Measurements from ENCODE around the gene ALDH16A1.

DNA sequence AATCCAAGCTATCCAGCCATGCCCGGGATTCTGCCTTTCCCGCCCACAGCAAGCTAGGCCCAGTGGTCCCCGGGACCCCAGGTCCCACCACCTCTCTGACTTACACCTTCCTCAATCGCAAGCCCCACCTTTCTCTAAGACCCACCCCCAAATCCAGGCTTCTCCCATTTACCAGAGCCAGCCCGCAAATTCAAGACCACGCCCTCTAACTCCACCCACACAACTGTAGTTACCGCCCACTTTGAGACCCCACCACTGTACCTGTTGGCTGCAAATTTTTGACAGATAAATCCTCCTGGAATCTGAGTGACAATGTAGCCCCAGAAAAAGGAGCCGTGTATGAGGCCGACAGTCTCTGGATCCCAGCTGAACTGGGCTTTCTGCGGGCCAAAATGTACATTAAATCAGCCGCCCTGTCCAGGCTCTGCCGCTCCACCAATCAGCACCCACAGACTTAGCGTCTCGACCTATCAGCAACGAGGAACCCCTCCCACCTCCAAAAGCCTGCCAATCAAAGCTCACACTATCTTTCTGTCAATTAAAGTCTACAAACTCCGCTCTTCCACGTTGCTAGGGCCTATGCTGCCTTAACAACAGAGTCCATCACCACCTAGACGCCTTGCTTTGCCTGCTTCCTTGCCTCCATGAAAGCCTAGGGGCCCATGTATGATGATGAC is 18.0 kb upstream of the ALDH16A1 start:
- TF ChIP-seq, protein P1, sequence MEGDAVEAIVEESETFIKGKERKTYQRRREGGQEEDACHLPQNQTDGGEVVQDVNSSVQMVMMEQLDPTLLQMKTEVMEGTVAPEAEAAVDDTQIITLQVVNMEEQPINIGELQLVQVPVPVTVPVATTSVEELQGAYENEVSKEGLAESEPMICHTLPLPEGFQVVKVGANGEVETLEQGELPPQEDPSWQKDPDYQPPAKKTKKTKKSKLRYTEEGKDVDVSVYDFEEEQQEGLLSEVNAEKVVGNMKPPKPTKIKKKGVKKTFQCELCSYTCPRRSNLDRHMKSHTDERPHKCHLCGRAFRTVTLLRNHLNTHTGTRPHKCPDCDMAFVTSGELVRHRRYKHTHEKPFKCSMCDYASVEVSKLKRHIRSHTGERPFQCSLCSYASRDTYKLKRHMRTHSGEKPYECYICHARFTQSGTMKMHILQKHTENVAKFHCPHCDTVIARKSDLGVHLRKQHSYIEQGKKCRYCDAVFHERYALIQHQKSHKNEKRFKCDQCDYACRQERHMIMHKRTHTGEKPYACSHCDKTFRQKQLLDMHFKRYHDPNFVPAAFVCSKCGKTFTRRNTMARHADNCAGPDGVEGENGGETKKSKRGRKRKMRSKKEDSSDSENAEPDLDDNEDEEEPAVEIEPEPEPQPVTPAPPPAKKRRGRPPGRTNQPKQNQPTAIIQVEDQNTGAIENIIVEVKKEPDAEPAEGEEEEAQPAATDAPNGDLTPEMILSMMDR (IDR thresholded peaks at IDR 0.05) = no peak
- no peak for TF ChIP-seq EZH2 (IDR thresholded peaks at IDR 0.05; ENCODE audit: borderline replicate concordance, insufficient read depth, low read depth, low read length, poor library complexity, severe bottlenecking)

Data from B cell (primary cell).